Activated naive CD4-positive, alpha-beta T cell treated with anti-CD3 and anti-CD28 coated beads for 36 hours (primary cell): ENCODE data around the gene NNT. TPM values are rescaled to one million over a fixed set of nuclear protein-coding genes. Genes with fewer than 3 reads are reported as not detected.
A peak's percentile ranks its signal among the peaks of the same experiment; 100 is the strongest.

Experiments used
- CTCF ChIA-PET: fragments of 350-600 bp; sonication (Branson Sonifier 250); formaldehyde crosslinking; loops from one replicate; lab custom pipeline; 2021; ENCODE audit warnings: antibody characterized with exemption; lab: Charles Lee
- DNase-seq: peaks from one replicate; pipeline ENCODE4 v3.0.0-alpha.2; 2020
- H3K27ac Mint-ChIP-seq: one replicate; pipeline ENCODE4 v1.8.0; 2021; ENCODE audit warnings: mild to moderate bottlenecking, mixed read lengths
- H3K27me3 Mint-ChIP-seq: one replicate; pipeline ENCODE4 v1.8.0; 2021; ENCODE audit warnings: low read depth, mixed read lengths
- H3K36me3 Mint-ChIP-seq: one replicate; pipeline ENCODE4 v1.8.0; 2021; ENCODE audit warnings: low read depth, mixed read lengths
- H3K4me1 Mint-ChIP-seq: one replicate; pipeline ENCODE4 v1.8.0; 2021; ENCODE audit warnings: low read depth, mixed read lengths
- H3K4me3 Mint-ChIP-seq: one replicate; pipeline ENCODE4 v1.8.0; 2021; ENCODE audit warnings: mild to moderate bottlenecking, moderate library complexity, mixed read lengths
- H3K9me3 Mint-ChIP-seq: one replicate; pipeline ENCODE4 v1.8.0; 2021; ENCODE audit warnings: mixed read lengths
- intact Hi-C: fragments of 100-400 bp; cut with micrococcal nuclease; formaldehyde crosslinking; loops from one replicate; pipeline ENCODE4 v1.15.1; 2023
- total RNA-seq, 2 experiments: library from RNA; stranded (reverse); gene quantifications; one replicate each; pipeline ENCODE4 v1.2.3, GENCODE V29; 2021

NNT gene
- total RNA-seq, 2 experiments from 2014 or later = 98.4 to 98.9 TPM

GRCh38 chr5:43615445-43616184 is 12.6 kb downstream of the NNT start:
- H3K4me1 Mint-ChIP-seq = peaks cover 4% of the 10 kb centered on the region
- H3K4me3 Mint-ChIP-seq = no peak overlapping the region
- no peak for DNase-seq
- no peaks in the 10 kb centered on the region for H3K27me3 Mint-ChIP-seq
- no peak overlapping the region for H3K27ac Mint-ChIP-seq
- CTCF ChIA-PET = interaction anchor here (0.6 to 1.5 kb wide), 2 partner anchors 16 to 471 kb away, joined by 3 to 4 read pairs; no protein-coding TSS in a partner anchor
- H3K9me3 Mint-ChIP-seq = no peaks in the 10 kb centered on the region
- peaks cover 18% of the 10 kb centered on the region for H3K36me3 Mint-ChIP-seq
- intact Hi-C loops = no loop called here

- no peak overlapping the region for H3K4me3 Mint-ChIP-seq
- no peaks in the 10 kb centered on the region for H3K27me3 Mint-ChIP-seq
- peaks cover 20% of the 10 kb centered on the region for H3K36me3 Mint-ChIP-seq
- H3K4me1 Mint-ChIP-seq = peaks cover 1% of the 10 kb centered on the region
- H3K27ac Mint-ChIP-seq = no peak overlapping the region
- H3K9me3 Mint-ChIP-seq = no peaks in the 10 kb centered on the region
- CTCF ChIA-PET = interaction anchor here (0.6 to 1.7 kb wide), 2 partner anchors 14 to 564 kb away, joined by 4 to 11 read pairs; no protein-coding TSS in a partner anchor
- DNase-seq = no peak
- intact Hi-C loops = no loop called here
Observed at GRCh38 chr5:43616535-43616934, 13.6 kb downstream of the NNT start.

GRCh38 chr5:43619380-43619779 is 16.4 kb downstream of the NNT start:
- H3K27me3 Mint-ChIP-seq = no peaks in the 10 kb centered on the region
- CTCF ChIA-PET = interaction anchor here (1.1 kb wide), 1 partner anchor 12 kb away, joined by 6 read pairs; no protein-coding TSS in a partner anchor
- H3K36me3 Mint-ChIP-seq = peaks cover 18% of the 10 kb centered on the region
- H3K4me1 Mint-ChIP-seq = peaks cover 3% of the 10 kb centered on the region
- no peak for DNase-seq
- H3K9me3 Mint-ChIP-seq = no peaks in the 10 kb centered on the region
- H3K27ac Mint-ChIP-seq = no peak overlapping the region
- intact Hi-C loops = no loop called here
- H3K4me3 Mint-ChIP-seq = no peak overlapping the region

- peaks cover 3% of the 10 kb centered on the region for H3K4me1 Mint-ChIP-seq
- H3K4me3 Mint-ChIP-seq = no peak overlapping the region
- no peak overlapping the region for H3K27ac Mint-ChIP-seq
- peaks cover 19% of the 10 kb centered on the region for H3K36me3 Mint-ChIP-seq
- CTCF ChIA-PET = interaction anchor here (3.1 kb wide), 1 partner anchor 11 kb away, joined by 16 read pairs; no protein-coding TSS in a partner anchor
- DNase-seq = no peak
- intact Hi-C loops = no loop called here
- no peaks in the 10 kb centered on the region for H3K9me3 Mint-ChIP-seq
- no peaks in the 10 kb centered on the region for H3K27me3 Mint-ChIP-seq
Observed at GRCh38 chr5:43619911-43620310, 16.9 kb downstream of the NNT start.

- Mint-ChIP-seq H3K27me3 (no peaks in the 10 kb centered on the region), H3K4me1 (peaks cover 3% of the 10 kb centered on the region), H3K4me3 (no peak overlapping the region), H3K36me3 (peaks cover 19% of the 10 kb centered on the region), H3K27ac (no peak overlapping the region), H3K9me3 (no peaks in the 10 kb centered on the region)
- intact Hi-C loops = no loop called here
- no peak for DNase-seq
- CTCF ChIA-PET = interaction anchor here (0.7 to 3.1 kb wide), 2 partner anchors 10 to 70 kb away, joined by 3 to 16 read pairs; no protein-coding TSS in a partner anchor
Observed at GRCh38 chr5:43620944-43621505, 18.0 kb downstream of the NNT start.

- Mint-ChIP-seq H3K27me3 (no peaks in the 10 kb centered on the region), H3K9me3 (no peaks in the 10 kb centered on the region), H3K36me3 (peaks cover 19% of the 10 kb centered on the region), H3K4me1 (peaks cover 3% of the 10 kb centered on the region), H3K4me3 (no peak overlapping the region), H3K27ac (no peak overlapping the region)
- intact Hi-C loops = no loop called here
- DNase-seq = no peak
- CTCF ChIA-PET = interaction anchor here (0.7 to 3.1 kb wide), 3 partner anchors 9 to 69 kb away, joined by 3 to 16 read pairs (median 4); no protein-coding TSS in a partner anchor
Observed at GRCh38 chr5:43622074-43622473, 19.1 kb downstream of the NNT start.

- no peak overlapping the region for H3K4me3 Mint-ChIP-seq
- H3K4me1 Mint-ChIP-seq = peaks cover 3% of the 10 kb centered on the region
- no peak for DNase-seq
- H3K27me3 Mint-ChIP-seq = no peaks in the 10 kb centered on the region
- CTCF ChIA-PET = interaction anchor here (3.1 kb wide), 1 partner anchor 8 kb away, joined by 16 read pairs; no protein-coding TSS in a partner anchor
- H3K9me3 Mint-ChIP-seq = no peaks in the 10 kb centered on the region
- no peak overlapping the region for H3K27ac Mint-ChIP-seq
- H3K36me3 Mint-ChIP-seq = peaks cover 20% of the 10 kb centered on the region
- intact Hi-C loops = no loop called here
Observed at GRCh38 chr5:43623048-43623680, 20.2 kb downstream of the NNT start.

- DNase-seq = peak; percentile 14
- intact Hi-C loops = no loop called here
Observed at GRCh38 chr5:43627028-43627427, 24.0 kb downstream of the NNT start.

GRCh38 chr5:43631182-43631910 is 28.4 kb downstream of the NNT start:
- H3K4me1 Mint-ChIP-seq = no peaks in the 10 kb centered on the region
- H3K36me3 Mint-ChIP-seq = peaks cover 31% of the 10 kb centered on the region
- DNase-seq = peak; percentile 40
- H3K27ac Mint-ChIP-seq = no peak overlapping the region
- no peaks in the 10 kb centered on the region for H3K9me3 Mint-ChIP-seq
- H3K27me3 Mint-ChIP-seq = no peaks in the 10 kb centered on the region
- CTCF ChIA-PET = interaction anchor here (0.6 to 2.6 kb wide), 30 partner anchors 10 to 1168 kb away, joined by 3 to 24 read pairs (median 4); partner anchors contain the start of gene NNT
- H3K4me3 Mint-ChIP-seq = no peak overlapping the region
- intact Hi-C loops = loop anchor here (1.0 to 5.0 kb wide), 5 partner anchors 75 to 1176 kb away; partner anchors contain the start of genes MRPS30 and PAIP1

More at GRCh38 chr5:43627028-43627427, 24.0 kb downstream of the NNT start:
- H3K9me3 Mint-ChIP-seq = no peaks in the 10 kb centered on the region
- H3K36me3 Mint-ChIP-seq = peaks cover 22% of the 10 kb centered on the region
- peaks cover 2% of the 10 kb centered on the region for H3K4me1 Mint-ChIP-seq
- H3K27ac Mint-ChIP-seq = no peak overlapping the region
- H3K27me3 Mint-ChIP-seq = no peaks in the 10 kb centered on the region
- CTCF ChIA-PET = interaction anchor here (0.7 kb wide), 1 partner anchor 18 kb away, joined by 3 read pairs; no protein-coding TSS in a partner anchor
- no peak overlapping the region for H3K4me3 Mint-ChIP-seq

- Mint-ChIP-seq H3K27ac (no peak overlapping the region), H3K9me3 (no peaks in the 10 kb centered on the region), H3K4me1 (peaks cover 9% of the 10 kb centered on the region), H3K27me3 (no peaks in the 10 kb centered on the region), H3K4me3 (no peak overlapping the region), H3K36me3 (peaks cover 27% of the 10 kb centered on the region)
- no peak for DNase-seq
- CTCF ChIA-PET = no interaction called here
- intact Hi-C loops = loop anchor here (5.0 kb wide), 2 partner anchors 1138 to 1173 kb away; partner anchors contain the start of gene MRPS30
Observed at GRCh38 chr5:43634621-43635020, 31.6 kb downstream of the NNT start.

- Mint-ChIP-seq H3K27me3 (no peaks in the 10 kb centered on the region), H3K27ac (no peak overlapping the region), H3K9me3 (no peaks in the 10 kb centered on the region), H3K4me3 (no peak overlapping the region), H3K4me1 (peaks cover 9% of the 10 kb centered on the region), H3K36me3 (peaks cover 27% of the 10 kb centered on the region)
- CTCF ChIA-PET = no interaction called here
- no peak for DNase-seq
- intact Hi-C loops = no loop called here
Observed at GRCh38 chr5:43635374-43635773, 32.4 kb downstream of the NNT start.
